Effector memory CD4-positive, alpha-beta T cell (primary cell): Measurements from ENCODE around the gene CCDC106.

Experiments
- DNase-seq, 3 donors: peaks; one replicate each; pipeline ENCODE4 v3.0.0-alpha.2; 2020
- H3K27ac ChIP-seq: 2 replicates; pipeline ENCODE4 v1.7.0; 2013; ENCODE audit warnings: mild to moderate bottlenecking, low read length, moderate library complexity; ENCODE audit not compliant: insufficient read depth, poor library complexity, severe bottlenecking
- H3K27me3 ChIP-seq: replicated peaks from 2 replicates; pipeline ENCODE4 v1.7.0; 2013; ENCODE audit warnings: mild to moderate bottlenecking, low read length; ENCODE audit not compliant: insufficient read depth, control insufficient read depth, poor library complexity, severe bottlenecking
- H3K36me3 ChIP-seq: 2 replicates; pipeline ENCODE4 v1.7.0; 2013; ENCODE audit warnings: mild to moderate bottlenecking, low read length, moderate library complexity; ENCODE audit not compliant: control insufficient read depth, insufficient read depth
- H3K4me1 ChIP-seq: 2 replicates; pipeline ENCODE4 v1.7.0; 2013; ENCODE audit warnings: low read length, mild to moderate bottlenecking; ENCODE audit not compliant: control insufficient read depth, insufficient read depth, poor library complexity, severe bottlenecking
- H3K4me3 ChIP-seq: 2 replicates; pipeline ENCODE4 v1.7.0; 2013; ENCODE audit warnings: low read length, low read depth, mild to moderate bottlenecking; ENCODE audit not compliant: insufficient read depth, poor library complexity, severe bottlenecking
- H3K9me3 ChIP-seq: 2 replicates; pipeline ENCODE4 v1.7.0; 2013; ENCODE audit warnings: mild to moderate bottlenecking, low read length, moderate library complexity; ENCODE audit not compliant: control insufficient read depth

The CCDC106 gene

DNA sequence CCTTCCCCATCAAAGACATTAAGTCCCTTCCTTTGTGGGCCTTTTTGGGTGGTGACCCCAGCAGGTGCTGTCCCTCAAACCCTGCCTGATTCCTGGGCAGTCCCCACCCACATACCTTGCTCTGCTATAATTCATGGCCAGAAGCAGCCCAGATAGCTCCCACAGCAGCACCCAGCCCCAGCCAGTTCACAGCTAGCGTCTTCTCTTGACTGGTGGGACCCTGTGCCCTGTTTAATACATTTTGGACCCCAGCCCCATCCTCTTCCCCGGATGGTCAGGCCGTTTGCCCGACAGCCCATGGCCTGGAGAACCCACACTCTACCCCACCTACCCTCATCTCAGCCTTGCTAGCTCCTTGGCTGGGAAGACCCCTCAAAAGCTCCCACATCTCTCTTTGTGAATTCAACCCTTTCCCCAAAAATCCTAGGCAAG is 2.1 kb downstream of the CCDC106 start:
- DNase-seq: no peak
- Histone ChIP-seq H3K4me1 (peaks cover 11% of the 10 kb centered on the region), H3K27ac (no peak overlapping the region), H3K9me3 (no peaks in the 10 kb centered on the region), H3K4me3 (no peak overlapping the region), H3K36me3 (peaks cover 4% of the 10 kb centered on the region), H3K27me3 (no peaks in the 10 kb centered on the region)

- Histone ChIP-seq H3K4me1 (peaks cover 13% of the 10 kb centered on the region), H3K27me3 (no peaks in the 10 kb centered on the region), H3K4me3 (no peak overlapping the region), H3K27ac (no peak overlapping the region), H3K36me3 (no peaks in the 10 kb centered on the region), H3K9me3 (no peaks in the 10 kb centered on the region)
- no peak for DNase-seq
These were observed 2.7 kb downstream of the CCDC106 start for GRCh38 chr19:55650602-55651230.

DNA sequence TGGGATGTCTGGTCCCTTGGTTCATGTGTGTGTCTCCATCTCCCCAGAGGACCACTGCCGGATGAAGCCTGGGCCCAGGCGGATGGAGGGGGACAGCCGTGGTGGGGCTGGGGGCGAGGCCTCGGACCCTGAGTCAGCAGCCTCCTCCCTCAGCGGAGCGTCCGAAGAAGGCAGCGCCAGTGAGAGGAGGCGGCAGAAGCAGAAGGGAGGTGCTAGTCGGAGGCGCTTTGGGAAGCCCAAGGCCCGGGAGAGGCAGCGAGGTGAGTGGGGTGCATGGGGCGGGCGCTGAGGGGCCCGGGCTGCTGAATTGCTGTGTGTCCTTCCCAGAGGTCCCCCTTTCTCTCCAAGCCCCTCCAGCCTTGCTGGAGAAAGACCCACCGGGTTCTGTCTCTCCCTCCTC is 3.2 kb downstream of the CCDC106 start:
- no peaks in the 10 kb centered on the region for H3K36me3 ChIP-seq
- no peak overlapping the region for H3K27ac ChIP-seq
- H3K4me1 ChIP-seq: peaks cover 18% of the 10 kb centered on the region
- H3K27me3 ChIP-seq: no peaks in the 10 kb centered on the region
- H3K9me3 ChIP-seq: no peaks in the 10 kb centered on the region
- no peak overlapping the region for H3K4me3 ChIP-seq
- no peak for DNase-seq

DNA sequence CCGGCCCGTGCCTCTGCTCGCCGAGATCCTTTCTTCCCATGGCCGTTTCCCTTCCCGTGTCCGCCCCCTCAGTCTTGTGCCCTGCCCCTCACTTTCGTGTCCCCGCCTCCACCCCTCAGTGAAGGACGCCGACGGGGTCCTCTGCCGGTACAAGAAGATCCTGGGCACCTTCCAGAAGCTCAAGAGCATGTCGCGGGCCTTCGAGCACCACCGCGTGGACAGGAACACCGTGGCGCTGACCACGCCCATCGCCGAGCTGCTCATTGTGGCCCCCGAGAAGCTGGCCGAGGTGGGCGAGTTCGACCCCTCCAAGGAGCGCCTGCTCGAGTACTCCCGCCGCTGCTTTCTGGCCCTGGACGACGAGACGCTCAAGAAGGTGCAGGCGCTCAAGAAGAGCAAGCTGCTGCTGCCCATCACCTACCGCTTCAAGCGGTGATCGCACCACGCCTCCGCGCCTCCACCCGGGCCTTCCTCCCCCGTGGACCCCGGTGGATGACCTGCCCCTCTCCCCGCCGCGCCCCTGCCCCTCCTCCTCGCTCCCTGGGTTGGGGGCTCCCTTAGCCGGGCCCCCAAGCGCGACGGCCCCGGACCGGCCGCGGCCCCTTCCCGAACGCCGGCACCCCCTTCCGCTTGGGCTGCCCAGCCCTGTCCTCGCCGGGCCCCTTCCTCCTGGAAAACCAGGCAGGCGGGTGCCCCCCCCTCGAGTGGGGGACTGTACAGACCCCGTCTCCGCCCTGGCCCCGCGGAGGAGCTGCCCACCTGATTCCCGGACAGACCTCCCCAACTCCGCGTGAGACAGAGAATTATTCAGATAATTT is 4.5 kb downstream of the CCDC106 start:
- Histone ChIP-seq H3K36me3 (no peaks in the 10 kb centered on the region), H3K27me3 (no peaks in the 10 kb centered on the region), H3K4me1 (peaks cover 30% of the 10 kb centered on the region), H3K4me3 (no peak overlapping the region), H3K9me3 (no peaks in the 10 kb centered on the region), H3K27ac (no peak overlapping the region)
- DNase-seq: no peak

GRCh38 chr19:55653651-55654322 is 5.8 kb downstream of the CCDC106 start:
- no peaks in the 10 kb centered on the region for H3K27me3 ChIP-seq
- H3K4me3 ChIP-seq: peak overlapping the region; percentile 79
- no peaks in the 10 kb centered on the region for H3K9me3 ChIP-seq
- peaks cover 4% of the 10 kb centered on the region for H3K36me3 ChIP-seq
- H3K4me1 ChIP-seq: peaks cover 34% of the 10 kb centered on the region
- peak overlapping the region; percentile 94 for H3K27ac ChIP-seq
- peak; percentile 98 to 100 (median 100) for DNase-seq

DNA sequence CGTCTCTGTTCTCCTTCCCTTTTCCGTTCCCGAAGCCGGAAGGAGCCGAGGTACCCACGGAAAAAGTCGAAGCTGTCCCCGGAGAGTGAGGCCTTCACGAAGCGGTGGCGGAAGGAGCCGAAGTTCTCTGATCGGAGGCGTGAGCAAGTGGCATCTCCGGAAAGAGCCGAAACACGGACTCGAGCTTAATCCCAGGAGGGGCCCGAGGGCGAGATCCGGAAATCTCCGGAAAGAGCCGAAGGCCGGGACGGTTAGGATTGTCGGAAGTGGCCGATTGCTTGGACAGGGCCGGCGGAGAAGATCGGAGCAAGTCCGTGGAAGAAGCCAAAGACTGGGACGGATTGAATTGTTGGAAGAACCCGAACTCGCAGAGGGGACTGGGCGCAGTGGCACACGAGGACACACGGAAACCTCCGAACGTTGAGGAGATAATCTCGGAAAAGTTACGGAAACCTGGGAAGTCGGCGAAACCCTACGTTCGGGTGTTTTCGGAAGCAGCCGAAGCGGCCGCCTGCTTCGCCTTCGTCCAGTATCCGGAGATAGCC is 6.4 kb downstream of the CCDC106 start:
- peak overlapping the region; percentile 79 for H3K4me3 ChIP-seq
- no peaks in the 10 kb centered on the region for H3K9me3 ChIP-seq
- peak overlapping the region; percentile 94 for H3K27ac ChIP-seq
- H3K4me1 ChIP-seq: peaks cover 39% of the 10 kb centered on the region
- H3K36me3 ChIP-seq: peaks cover 10% of the 10 kb centered on the region
- no peaks in the 10 kb centered on the region for H3K27me3 ChIP-seq
- peak; percentile 96 to 100 (median 99) for DNase-seq

DNA sequence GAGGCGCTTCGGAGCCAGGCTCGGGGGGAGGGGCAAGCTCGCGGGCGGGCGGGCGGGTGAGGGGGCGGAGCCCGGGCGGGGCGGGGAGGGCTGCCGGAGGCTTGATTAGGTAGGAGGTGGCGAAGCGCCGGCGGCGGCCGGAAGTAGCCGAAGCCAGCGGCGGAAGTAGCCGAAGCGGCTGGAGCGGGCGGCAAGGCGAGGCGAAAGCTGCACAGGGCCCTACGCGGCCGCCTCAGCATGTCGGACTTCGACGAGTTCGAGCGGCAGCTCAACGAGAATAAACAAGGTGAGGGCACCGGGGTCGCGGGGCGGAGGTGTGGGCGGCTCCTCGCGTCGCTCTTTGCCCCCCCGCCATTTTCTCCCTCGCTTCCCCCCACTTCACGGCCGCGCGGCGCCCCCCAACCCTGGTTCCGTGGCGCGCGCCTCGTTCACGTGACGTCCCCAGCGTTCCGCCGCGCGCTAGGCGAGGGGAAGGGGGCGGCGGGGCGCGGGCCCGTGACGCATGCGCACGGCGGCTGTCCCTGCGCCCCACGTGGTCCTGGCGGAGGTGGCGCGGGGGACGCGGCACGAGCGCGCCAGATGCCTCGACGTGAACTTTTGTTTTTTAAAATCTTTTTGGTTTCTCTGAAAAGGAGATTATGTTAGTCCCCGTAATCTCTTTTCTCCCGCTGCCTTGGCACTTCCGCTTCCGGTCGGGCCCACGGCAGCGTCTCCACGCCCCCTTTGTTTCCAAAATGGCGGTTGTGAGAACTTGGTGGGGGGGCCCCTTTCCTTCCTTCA is 7.0 kb downstream of the CCDC106 start, which contains the start of gene U2AF2:
U2AF2 (plus strand) TSS at position 168 of the 780 bp plus-strand sequence; CDS start at position 238, 70 bp downstream.
- H3K27ac ChIP-seq: peak within 1 kb of the TSS; percentile 99
- no peaks in the 10 kb centered on the region for H3K27me3 ChIP-seq
- peak; percentile 93 to 97 (median 95) for DNase-seq
- H3K9me3 ChIP-seq: no peaks in the 10 kb centered on the region
- H3K4me3 ChIP-seq: peak within 1 kb of the TSS; percentile 79
- H3K4me1 ChIP-seq: peaks cover 41% of the 10 kb centered on the region
- H3K36me3 ChIP-seq: peaks cover 16% of the 10 kb centered on the region

DNA sequence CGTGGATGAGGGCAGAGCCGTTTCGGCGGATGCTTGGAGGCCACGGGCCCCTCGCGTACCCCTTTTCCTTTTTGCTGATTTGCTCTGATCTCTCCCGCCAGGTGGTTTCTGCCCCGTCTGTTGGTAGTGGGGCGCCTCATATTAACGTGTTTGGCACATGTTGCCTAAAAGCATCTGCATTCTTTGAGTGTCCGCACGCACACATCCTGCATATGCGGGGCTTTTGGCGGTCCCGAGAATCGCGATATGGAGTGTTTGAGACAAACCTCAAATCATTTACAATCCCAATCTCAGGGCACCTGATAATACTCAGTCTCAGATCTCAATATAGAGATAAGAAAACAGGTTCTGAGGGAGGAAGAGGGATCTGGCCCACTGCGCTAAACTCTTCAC is 7.6 kb downstream of the CCDC106 start:
- peaks cover 44% of the 10 kb centered on the region for H3K4me1 ChIP-seq
- peaks cover 22% of the 10 kb centered on the region for H3K36me3 ChIP-seq
- no peaks in the 10 kb centered on the region for H3K27me3 ChIP-seq
- H3K27ac ChIP-seq: peak overlapping the region; percentile 99
- H3K4me3 ChIP-seq: peak overlapping the region; percentile 64
- H3K9me3 ChIP-seq: no peaks in the 10 kb centered on the region
- no peak for DNase-seq

- H3K27me3 ChIP-seq: no peaks in the 10 kb centered on the region
- no peaks in the 10 kb centered on the region for H3K9me3 ChIP-seq
- H3K36me3 ChIP-seq: peaks cover 31% of the 10 kb centered on the region
- peaks cover 44% of the 10 kb centered on the region for H3K4me1 ChIP-seq
- no peak for DNase-seq
- H3K4me3 ChIP-seq: peak overlapping the region; percentile 64
- H3K27ac ChIP-seq: peak overlapping the region; percentile 99
These were observed 8.5 kb downstream of the CCDC106 start for GRCh38 chr19:55656552-55656951.
